ENCODE results near the gene BSN. TPM values are rescaled to one million over a fixed set of nuclear protein-coding genes. Genes with fewer than 3 reads are reported as not detected.

BSN gene, protein sequence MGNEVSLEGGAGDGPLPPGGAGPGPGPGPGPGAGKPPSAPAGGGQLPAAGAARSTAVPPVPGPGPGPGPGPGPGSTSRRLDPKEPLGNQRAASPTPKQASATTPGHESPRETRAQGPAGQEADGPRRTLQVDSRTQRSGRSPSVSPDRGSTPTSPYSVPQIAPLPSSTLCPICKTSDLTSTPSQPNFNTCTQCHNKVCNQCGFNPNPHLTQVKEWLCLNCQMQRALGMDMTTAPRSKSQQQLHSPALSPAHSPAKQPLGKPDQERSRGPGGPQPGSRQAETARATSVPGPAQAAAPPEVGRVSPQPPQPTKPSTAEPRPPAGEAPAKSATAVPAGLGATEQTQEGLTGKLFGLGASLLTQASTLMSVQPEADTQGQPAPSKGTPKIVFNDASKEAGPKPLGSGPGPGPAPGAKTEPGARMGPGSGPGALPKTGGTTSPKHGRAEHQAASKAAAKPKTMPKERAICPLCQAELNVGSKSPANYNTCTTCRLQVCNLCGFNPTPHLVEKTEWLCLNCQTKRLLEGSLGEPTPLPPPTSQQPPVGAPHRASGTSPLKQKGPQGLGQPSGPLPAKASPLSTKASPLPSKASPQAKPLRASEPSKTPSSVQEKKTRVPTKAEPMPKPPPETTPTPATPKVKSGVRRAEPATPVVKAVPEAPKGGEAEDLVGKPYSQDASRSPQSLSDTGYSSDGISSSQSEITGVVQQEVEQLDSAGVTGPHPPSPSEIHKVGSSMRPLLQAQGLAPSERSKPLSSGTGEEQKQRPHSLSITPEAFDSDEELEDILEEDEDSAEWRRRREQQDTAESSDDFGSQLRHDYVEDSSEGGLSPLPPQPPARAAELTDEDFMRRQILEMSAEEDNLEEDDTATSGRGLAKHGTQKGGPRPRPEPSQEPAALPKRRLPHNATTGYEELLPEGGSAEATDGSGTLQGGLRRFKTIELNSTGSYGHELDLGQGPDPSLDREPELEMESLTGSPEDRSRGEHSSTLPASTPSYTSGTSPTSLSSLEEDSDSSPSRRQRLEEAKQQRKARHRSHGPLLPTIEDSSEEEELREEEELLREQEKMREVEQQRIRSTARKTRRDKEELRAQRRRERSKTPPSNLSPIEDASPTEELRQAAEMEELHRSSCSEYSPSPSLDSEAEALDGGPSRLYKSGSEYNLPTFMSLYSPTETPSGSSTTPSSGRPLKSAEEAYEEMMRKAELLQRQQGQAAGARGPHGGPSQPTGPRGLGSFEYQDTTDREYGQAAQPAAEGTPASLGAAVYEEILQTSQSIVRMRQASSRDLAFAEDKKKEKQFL (N-terminal part only)
- 0.16 and 0.36 TPM in 2 replicates for total RNA-seq

GRCh38 chr3:49553692-49554632, at the start of gene BSN:
Gene BSN (plus strand): TSS chr3:49554477. CDS start chr3:49554603, 126 bp downstream.

GRCh38 chr3:49673715-49674496, 119.6 kb downstream of the BSN start, which contains the start of gene APEH:
Gene APEH (plus strand): TSS chr3:49674351. CDS start chr3:49674402, 51 bp downstream.

DNA sequence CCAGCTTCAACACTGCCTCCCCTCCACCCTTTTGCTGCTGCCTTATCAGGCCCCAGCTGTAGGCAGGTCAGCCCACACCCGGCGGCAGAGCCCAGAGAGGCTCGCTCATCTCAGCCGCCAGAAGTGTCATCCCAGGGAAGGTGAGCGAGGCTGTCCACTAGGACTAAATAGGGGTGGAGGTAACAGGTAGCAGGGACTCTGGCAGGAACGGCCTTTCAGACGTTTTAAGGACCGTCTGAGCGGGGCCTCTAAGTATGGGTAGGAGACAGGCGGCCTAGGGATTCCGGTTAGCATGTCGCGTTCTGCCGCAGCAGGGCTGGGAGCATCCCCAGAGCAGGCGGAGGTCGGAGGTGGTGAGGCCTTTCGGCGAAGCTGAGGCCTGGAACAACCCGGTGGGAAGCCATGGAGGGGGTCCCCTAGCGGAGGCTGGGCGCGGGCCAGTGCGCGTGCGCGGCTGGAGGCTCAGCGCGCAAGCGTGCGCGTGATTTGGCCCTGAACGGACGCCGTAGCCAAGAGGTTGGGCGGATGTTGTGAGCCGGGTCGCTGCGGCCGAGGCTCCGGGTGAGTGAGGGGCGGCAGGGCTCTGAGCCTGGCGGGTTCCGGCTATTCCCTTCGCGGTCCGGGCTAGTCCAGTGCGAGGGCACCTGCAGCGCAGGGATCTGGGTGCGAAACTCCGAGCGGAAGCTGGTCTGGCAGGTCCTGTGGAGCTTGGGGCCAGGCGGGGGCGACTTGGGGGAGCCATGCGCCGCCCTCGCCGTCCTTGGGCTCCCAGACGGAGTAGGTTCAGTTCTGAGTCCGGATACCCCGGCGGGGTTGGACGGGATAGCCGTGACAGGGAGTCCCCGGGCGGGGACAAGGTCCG, 135.0 kb downstream of the BSN start, which contains the start of the genes MST1 and RNF123:
Gene MST1 (minus strand): TSS at position 429 of the 862 bp plus-strand sequence. CDS start 783 bp downstream, outside the sequence.
Gene RNF123 (plus strand): TSS at position 512 of the 862 bp plus-strand sequence. CDS start 1,609 bp downstream, outside the sequence.

DNA sequence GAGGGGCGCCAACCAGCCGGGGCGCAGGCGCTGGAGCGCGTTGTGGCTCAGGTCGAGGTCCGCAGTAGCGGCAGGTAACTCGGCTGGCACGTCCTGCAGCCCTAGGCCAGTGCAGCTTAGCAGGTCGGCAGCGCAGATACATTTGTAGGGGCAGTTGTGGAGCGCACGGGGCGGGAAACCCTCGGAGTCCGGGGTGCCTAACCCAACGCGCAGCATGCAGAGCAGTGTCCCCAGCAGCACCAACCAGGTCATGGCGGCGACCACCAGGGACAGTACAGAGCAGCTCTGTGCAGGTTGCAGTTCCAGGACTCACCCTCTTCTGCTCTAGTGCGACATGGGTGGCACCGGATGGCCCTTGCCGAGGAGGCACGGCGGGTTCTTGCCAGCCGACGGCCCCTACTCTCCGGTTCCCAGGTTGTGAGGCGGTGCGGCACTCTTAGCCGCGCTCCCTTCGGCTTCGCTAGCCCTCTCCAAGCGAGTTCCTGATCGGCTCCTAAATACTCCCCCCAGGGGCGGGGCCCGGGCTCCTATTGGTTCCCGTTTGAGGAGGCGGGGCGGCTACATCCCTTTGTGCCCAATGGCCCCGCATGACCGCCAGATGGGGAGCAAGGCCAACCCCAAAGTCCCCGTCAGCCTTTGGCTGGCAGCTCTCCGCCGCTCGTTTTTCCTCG, 165.1 kb downstream of the BSN start, which contains the start of gene AMIGO3:
Gene AMIGO3 (minus strand): TSS at position 471 of the 671 bp plus-strand sequence. CDS start 219 bp downstream, at position 252.

Other genes with a start within 250 kb of the BSN start
- 6.0 and 8.8 TPM in 2 replicates for gene USP4, start 214.4 kb upstream of the BSN start, total RNA-seq
- gene GPX1, start 196.1 kb upstream of the BSN start, total RNA-seq, result 291 and 365 TPM in 2 replicates
- 563 and 758 TPM in 2 replicates for gene RHOA, start 142.5 kb upstream of the BSN start, total RNA-seq
- 31.8 and 50.1 TPM in 2 replicates for gene TCTA, start 142.1 kb upstream of the BSN start, total RNA-seq
- gene AMT, start 132.0 kb upstream of the BSN start, total RNA-seq, result 1.1 and 2.5 TPM in 2 replicates
- gene NICN1, start 125.2 kb upstream of the BSN start, total RNA-seq, result 6.7 and 16.8 TPM in 2 replicates
- 49.3 and 80.0 TPM in 2 replicates for gene DAG1, start 84.2 kb upstream of the BSN start, total RNA-seq
- 80.2 and 111 TPM in 2 replicates for gene APEH, start 119.9 kb downstream of the BSN start, total RNA-seq
- gene MST1, start 135.0 kb downstream of the BSN start, total RNA-seq, result 6.6 and 10.1 TPM in 2 replicates
- 25.1 and 26.6 TPM in 2 replicates for gene RNF123, start 135.1 kb downstream of the BSN start, total RNA-seq
- 4.9 TPM in 1 of 2 replicates, not detected in the other for gene AMIGO3, start 165.2 kb downstream of the BSN start, total RNA-seq
- 30.0 and 36.6 TPM in 2 replicates for gene GMPPB, start 169.5 kb downstream of the BSN start, total RNA-seq
- 30.7 and 36.5 TPM in 2 replicates for gene IP6K1, start 232.1 kb downstream of the BSN start, total RNA-seq
- gene CDHR4, start 245.4 kb downstream of the BSN start, total RNA-seq, result not detected in 2 replicates
- gene INKA1, start 248.8 kb downstream of the BSN start, total RNA-seq, result 1.4 and 3.6 TPM in 2 replicates